CD4-positive, alpha-beta memory T cell (primary cell): ENCODE data around the gene JAK1. TPM values are rescaled to one million over a fixed set of nuclear protein-coding genes. Genes with fewer than 3 reads are reported as not detected.

ENCODE experiments used
- CTCF ChIA-PET: fragments of 350-600 bp; sonication (Branson Sonifier 250); formaldehyde crosslinking; loops from one replicate; lab custom pipeline; 2021; ENCODE audit warnings: inconsistent platforms; ENCODE audit not compliant: partially characterized antibody; lab: Charles Lee
- POLR2A ChIA-PET: fragments of 350-600 bp; sonication (Branson Sonifier 250); formaldehyde crosslinking; loops from one replicate; lab custom pipeline; 2021; ENCODE audit not compliant: partially characterized antibody; lab: Charles Lee
- DNase-seq, 5 donors: peaks; one replicate each; pipeline versions ENCODE4 v3.0.0 to v3.0.0-alpha.2; 2020 to 2022; ENCODE audit warnings: mixed read lengths in 1 of 5
- H3K27ac ChIP-seq: one replicate; pipeline ENCODE4 v1.7.0; 2013; ENCODE audit warnings: low read depth, low read length
- H3K27me3 ChIP-seq: 2 replicates; pipeline ENCODE4 v1.7.0; 2013; ENCODE audit warnings: mild to moderate bottlenecking, low read length, moderate library complexity; ENCODE audit not compliant: insufficient read depth
- H3K36me3 ChIP-seq: 2 replicates; pipeline ENCODE4 v1.7.0; 2013; ENCODE audit warnings: mild to moderate bottlenecking, low read length, moderate library complexity; ENCODE audit not compliant: insufficient read depth
- H3K4me1 ChIP-seq: 2 replicates; pipeline ENCODE4 v1.7.0; 2013; ENCODE audit warnings: mild to moderate bottlenecking, low read length, moderate library complexity; ENCODE audit not compliant: insufficient read depth
- H3K4me3 ChIP-seq, 2 donors: one replicate each; pipeline ENCODE4 v1.7.0; 2013; ENCODE audit warnings: low read length in 2 of 2, mild to moderate bottlenecking in 1 of 2
- H3K9me3 ChIP-seq, 2 donors: one replicate each; pipeline ENCODE4 v1.7.0; 2013; ENCODE audit warnings: low read length in 2 of 2, control low read depth in 1 of 2; ENCODE audit not compliant: control insufficient read depth in 1 of 2
- H3K27ac Mint-ChIP-seq, 7 donors: one replicate each; pipeline ENCODE4 v1.8.0; 2020 to 2021; ENCODE audit warnings: mixed read lengths in 7 of 7, mild to moderate bottlenecking in 6 of 7, inconsistent platforms in 3 of 7, moderate library complexity in 3 of 7
- H3K27me3 Mint-ChIP-seq, 2 donors: one replicate each; pipeline ENCODE4 v1.8.0; 2020 to 2021; ENCODE audit warnings: mixed read lengths in 2 of 2
- H3K36me3 Mint-ChIP-seq, 2 donors: one replicate each; pipeline ENCODE4 v1.8.0; 2020 to 2021; ENCODE audit warnings: mixed read lengths in 2 of 2, inconsistent platforms in 1 of 2, mild to moderate bottlenecking in 1 of 2
- H3K4me1 Mint-ChIP-seq, 4 donors: one replicate each; pipeline ENCODE4 v1.8.0; 2020 to 2021; ENCODE audit warnings: mixed read lengths in 4 of 4, mild to moderate bottlenecking in 1 of 4
- H3K4me3 Mint-ChIP-seq, 8 donors: one replicate each; pipeline ENCODE4 v1.8.0; 2020 to 2021; ENCODE audit warnings: mixed read lengths in 8 of 8, mild to moderate bottlenecking in 7 of 8, moderate library complexity in 6 of 8, inconsistent platforms in 3 of 8
- H3K9me3 Mint-ChIP-seq, 8 donors: one replicate each; pipeline ENCODE4 v1.8.0; 2020 to 2021; ENCODE audit warnings: mixed read lengths in 8 of 8, mild to moderate bottlenecking in 5 of 8, inconsistent platforms in 3 of 8, moderate library complexity in 1 of 8
- intact Hi-C: fragments of 100-400 bp; cut with micrococcal nuclease; formaldehyde crosslinking; loops from one replicate; pipeline ENCODE4 v1.15.1; 2023
- polyA plus RNA-seq, 2 donors: library from polyadenylated mRNA; unstranded; fragments of 300-500 nt; fragmentation: Illumina TruSeq; gene quantifications; one replicate each; pipeline ENCODE4 v1.2.3, GENCODE V29; 2021
- total RNA-seq, 2 experiments: library from RNA; stranded (reverse); gene quantifications; one replicate each; pipeline ENCODE4 v1.2.3, GENCODE V29; 2021

Gene JAK1
- total and polyA plus RNA-seq, 4 experiments from 2014 or later: 163 to 372 (median 314) TPM

GRCh38 chr1:64861611-64862010, 104.7 kb downstream of the JAK1 start:
- POLR2A ChIA-PET: no interaction called here
- Histone ChIP-seq H3K36me3 (peaks cover 59% of the 10 kb centered on the region), H3K4me1 (peaks cover 29% of the 10 kb centered on the region), H3K27me3 (no peaks in the 10 kb centered on the region), H3K27ac (no peak overlapping the region), H3K4me3 (no peak overlapping the region), H3K9me3 (no peaks in the 10 kb centered on the region)
- H3K9me3 Mint-ChIP-seq: peaks cover 0 to 2% (median 0%) of the 10 kb centered on the region in 8 donors
- H3K36me3 Mint-ChIP-seq: peaks cover 67 to 78% of the 10 kb centered on the region in 2 donors
- peaks cover 26 to 61% (median 50%) of the 10 kb centered on the region in 4 donors for H3K4me1 Mint-ChIP-seq
- CTCF ChIA-PET: interaction anchor here (2.2 kb wide), 1 partner anchor 214 kb away, joined by 6 read pairs; no protein-coding TSS in a partner anchor
- no peak for DNase-seq
- intact Hi-C loops: loop anchor here (5.0 kb wide), 1 partner anchor 141 kb away; no protein-coding TSS in a partner anchor
- H3K27me3 Mint-ChIP-seq: no peaks in the 10 kb centered on the region
- peak overlapping the region; percentile 24 to 87 (median 69) for H3K27ac Mint-ChIP-seq
- no peak overlapping the region for H3K4me3 Mint-ChIP-seq

- intact Hi-C loops: no loop called here
- Histone ChIP-seq H3K36me3 (peaks cover 92% of the 10 kb centered on the region), H3K4me1 (no peaks in the 10 kb centered on the region), H3K27ac (no peak overlapping the region), H3K27me3 (no peaks in the 10 kb centered on the region), H3K9me3 (no peaks in the 10 kb centered on the region), H3K4me3 (no peak overlapping the region)
- no peak overlapping the region for H3K4me3 Mint-ChIP-seq
- peaks cover 74 to 91% of the 10 kb centered on the region in 2 donors for H3K36me3 Mint-ChIP-seq
- no peaks in the 10 kb centered on the region for H3K27me3 Mint-ChIP-seq
- peaks cover 12 to 42% (median 27%) of the 10 kb centered on the region in 4 donors for H3K4me1 Mint-ChIP-seq
- ChIA-PET POLR2A (no interaction called here), CTCF (no interaction called here)
- H3K9me3 Mint-ChIP-seq: peaks cover 0 to 4% (median 0%) of the 10 kb centered on the region in 8 donors
- H3K27ac Mint-ChIP-seq: peak overlapping the region in 2 of 7 donors; percentile 59 to 68
- DNase-seq: no peak
These were observed 109.0 kb downstream of the JAK1 start for GRCh38 chr1:64857347-64857746.

- Mint-ChIP-seq H3K4me3 (no peak overlapping the region), H3K4me1 (peaks cover 12 to 37% (median 21%) of the 10 kb centered on the region in 4 donors), H3K9me3 (peaks cover 0 to 4% (median 0%) of the 10 kb centered on the region in 8 donors), H3K36me3 (peaks cover 76 to 91% of the 10 kb centered on the region in 2 donors), H3K27me3 (no peaks in the 10 kb centered on the region), H3K27ac (peak overlapping the region in 4 of 7 donors; percentile 8 to 86 (median 44))
- no peak overlapping the region for H3K4me3 ChIP-seq
- H3K9me3 ChIP-seq: no peaks in the 10 kb centered on the region
- no peaks in the 10 kb centered on the region for H3K27me3 ChIP-seq
- POLR2A ChIA-PET: no interaction called here
- intact Hi-C loops: no loop called here
- no peak overlapping the region for H3K27ac ChIP-seq
- peaks cover 92% of the 10 kb centered on the region for H3K36me3 ChIP-seq
- DNase-seq: no peak
- CTCF ChIA-PET: no interaction called here
- H3K4me1 ChIP-seq: no peaks in the 10 kb centered on the region
These were observed 109.8 kb downstream of the JAK1 start for GRCh38 chr1:64856553-64856952.

GRCh38 chr1:64855557-64855956, 110.8 kb downstream of the JAK1 start:
- Mint-ChIP-seq H3K27me3 (no peaks in the 10 kb centered on the region), H3K4me1 (peaks cover 7 to 27% (median 14%) of the 10 kb centered on the region in 4 donors), H3K36me3 (peaks cover 72 to 90% of the 10 kb centered on the region in 2 donors), H3K27ac (peak overlapping the region in 3 of 7 donors; percentile 31 to 76 (median 36)), H3K4me3 (no peak overlapping the region), H3K9me3 (peaks cover 0 to 2% (median 0%) of the 10 kb centered on the region in 8 donors)
- H3K27ac ChIP-seq: no peak overlapping the region
- no peaks in the 10 kb centered on the region for H3K9me3 ChIP-seq
- H3K4me3 ChIP-seq: no peak overlapping the region
- intact Hi-C loops: no loop called here
- no peaks in the 10 kb centered on the region for H3K27me3 ChIP-seq
- no peaks in the 10 kb centered on the region for H3K4me1 ChIP-seq
- H3K36me3 ChIP-seq: peaks cover 92% of the 10 kb centered on the region
- CTCF ChIA-PET: no interaction called here
- DNase-seq: no peak
- POLR2A ChIA-PET: interaction anchor here (1.4 kb wide), 1 partner anchor 22 kb away, joined by 3 read pairs; no protein-coding TSS in a partner anchor

- peaks cover 73 to 94% of the 10 kb centered on the region in 2 donors for H3K36me3 Mint-ChIP-seq
- peaks cover 6 to 22% (median 11%) of the 10 kb centered on the region in 4 donors for H3K4me1 Mint-ChIP-seq
- ChIA-PET POLR2A (interaction anchor here (1.4 kb wide), 1 partner anchor 21 kb away, joined by 3 read pairs; no protein-coding TSS in a partner anchor), CTCF (no interaction called here)
- no peak overlapping the region for H3K27ac ChIP-seq
- peaks cover 97% of the 10 kb centered on the region for H3K36me3 ChIP-seq
- no peaks in the 10 kb centered on the region for H3K27me3 ChIP-seq
- no peak for DNase-seq
- peaks cover 0 to 2% (median 0%) of the 10 kb centered on the region in 8 donors for H3K9me3 Mint-ChIP-seq
- H3K27me3 Mint-ChIP-seq: no peaks in the 10 kb centered on the region
- peak overlapping the region in 6 of 7 donors; percentile 25 to 89 (median 62) for H3K27ac Mint-ChIP-seq
- H3K4me1 ChIP-seq: no peaks in the 10 kb centered on the region
- H3K9me3 ChIP-seq: no peaks in the 10 kb centered on the region
- intact Hi-C loops: no loop called here
- H3K4me3 ChIP-seq: no peak overlapping the region
- H3K4me3 Mint-ChIP-seq: peak overlapping the region in 1 of 8 donors; percentile 28
These were observed 111.7 kb downstream of the JAK1 start for GRCh38 chr1:64854674-64855073.

- Mint-ChIP-seq H3K4me1 (peaks cover 0 to 8% (median 4%) of the 10 kb centered on the region in 4 donors), H3K36me3 (peaks cover 59 to 92% of the 10 kb centered on the region in 2 donors), H3K27ac (peak overlapping the region in 4 of 7 donors; percentile 37 to 71 (median 52)), H3K27me3 (no peaks in the 10 kb centered on the region), H3K4me3 (no peak overlapping the region), H3K9me3 (peaks cover 0 to 2% (median 0%) of the 10 kb centered on the region in 8 donors)
- Histone ChIP-seq H3K9me3 (no peaks in the 10 kb centered on the region), H3K36me3 (peaks cover 98% of the 10 kb centered on the region), H3K27me3 (no peaks in the 10 kb centered on the region), H3K4me3 (no peak overlapping the region), H3K4me1 (no peaks in the 10 kb centered on the region), H3K27ac (no peak overlapping the region)
- intact Hi-C loops: no loop called here
- DNase-seq: no peak
- ChIA-PET CTCF (interaction anchor here (1.2 kb wide), 1 partner anchor 11 kb away, joined by 4 read pairs; no protein-coding TSS in a partner anchor), POLR2A (interaction anchor here (0.7 kb wide), 1 partner anchor 170 kb away, joined by 3 read pairs; no protein-coding TSS in a partner anchor)
These were observed 114.7 kb downstream of the JAK1 start for GRCh38 chr1:64851664-64852063.

GRCh38 chr1:64850846-64851245, 115.5 kb downstream of the JAK1 start:
- Histone ChIP-seq H3K27ac (no peak overlapping the region), H3K9me3 (no peaks in the 10 kb centered on the region), H3K27me3 (no peaks in the 10 kb centered on the region), H3K4me3 (no peak overlapping the region), H3K4me1 (no peaks in the 10 kb centered on the region), H3K36me3 (peaks cover 98% of the 10 kb centered on the region)
- ChIA-PET POLR2A (interaction anchor here (0.7 kb wide), 1 partner anchor 171 kb away, joined by 3 read pairs; no protein-coding TSS in a partner anchor), CTCF (interaction anchor here (1.2 to 1.3 kb wide), 2 partner anchors 12 to 72 kb away, joined by 3 to 4 read pairs; no protein-coding TSS in a partner anchor)
- Mint-ChIP-seq H3K4me1 (peaks cover 0 to 8% (median 4%) of the 10 kb centered on the region in 4 donors), H3K4me3 (no peak overlapping the region), H3K27ac (peak overlapping the region in 2 of 7 donors; percentile 35 to 41), H3K27me3 (no peaks in the 10 kb centered on the region), H3K36me3 (peaks cover 61 to 93% of the 10 kb centered on the region in 2 donors), H3K9me3 (peaks cover 0 to 2% (median 0%) of the 10 kb centered on the region in 8 donors)
- intact Hi-C loops: no loop called here
- no peak for DNase-seq
